ENCODE results near the gene SLC39A11.
"Not testable (repeated sequence)": the region's sequence is repeated elsewhere in the genome, so short reads cannot be mapped to it uniquely, and the experiment has no call there.

Gene SLC39A11

GRCh38 chr17:72824267-72824666 lies 268.2 kb downstream of the SLC39A11 start:
- not testable (repeated sequence) for H3K36me3 ChIP-seq (ENCODE audit: control insufficient read depth, insufficient read depth, low read length); H3K4me1 ChIP-seq (ENCODE audit: control insufficient read depth, insufficient read depth, low read length); H3K4me3 ChIP-seq (ENCODE audit: low read length); H3K27ac ChIP-seq (ENCODE audit: low read depth, low read length); H3K27me3 ChIP-seq (ENCODE audit: control insufficient read depth, insufficient read depth, low read length); H3K9ac ChIP-seq (ENCODE audit: low read length)

DNA sequence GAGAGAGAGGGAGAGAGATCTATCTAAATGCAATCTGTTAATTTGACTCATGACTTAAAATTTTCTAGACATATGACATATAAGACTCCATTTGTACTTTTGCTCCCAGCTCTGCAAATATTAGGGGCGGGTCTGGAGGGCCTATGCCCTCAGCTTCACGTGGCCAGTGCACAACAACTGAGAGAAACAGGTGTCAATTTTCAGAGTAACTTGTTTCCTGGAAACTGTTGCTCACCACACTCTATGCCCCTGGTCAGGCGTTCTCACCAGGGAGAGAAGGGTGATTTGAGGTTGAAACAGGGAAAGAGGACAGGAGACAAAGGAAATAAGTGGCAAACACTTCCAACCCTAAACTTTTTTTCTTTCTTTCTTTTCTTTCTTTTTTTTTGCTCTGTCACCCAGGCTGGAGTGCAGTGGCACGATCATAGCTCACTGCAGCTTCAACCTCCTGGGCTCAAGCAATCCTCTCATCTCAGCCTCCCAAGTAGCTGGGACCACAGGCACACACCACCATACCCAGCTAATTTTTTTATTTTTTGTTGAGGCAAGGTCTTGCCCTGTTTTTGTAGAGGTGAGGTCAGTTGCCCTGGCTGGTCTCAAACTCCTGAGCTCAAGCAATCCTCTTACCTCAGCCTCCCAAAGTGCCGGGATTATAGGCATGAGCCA lies 270.0 kb downstream of the SLC39A11 start:
- Histone ChIP-seq H3K27ac (ENCODE audit: low read depth, low read length) (no peak overlapping the region), H3K4me3 (ENCODE audit: low read length) (no peak overlapping the region), H3K36me3 (ENCODE audit: control insufficient read depth, insufficient read depth, low read length) (peaks cover 3% of the 10 kb centered on the region), H3K9ac (ENCODE audit: low read length) (no peak overlapping the region), H3K4me1 (ENCODE audit: control insufficient read depth, insufficient read depth, low read length) (no peaks in the 10 kb centered on the region), H3K27me3 (ENCODE audit: control insufficient read depth, insufficient read depth, low read length) (no peaks in the 10 kb centered on the region)

DNA sequence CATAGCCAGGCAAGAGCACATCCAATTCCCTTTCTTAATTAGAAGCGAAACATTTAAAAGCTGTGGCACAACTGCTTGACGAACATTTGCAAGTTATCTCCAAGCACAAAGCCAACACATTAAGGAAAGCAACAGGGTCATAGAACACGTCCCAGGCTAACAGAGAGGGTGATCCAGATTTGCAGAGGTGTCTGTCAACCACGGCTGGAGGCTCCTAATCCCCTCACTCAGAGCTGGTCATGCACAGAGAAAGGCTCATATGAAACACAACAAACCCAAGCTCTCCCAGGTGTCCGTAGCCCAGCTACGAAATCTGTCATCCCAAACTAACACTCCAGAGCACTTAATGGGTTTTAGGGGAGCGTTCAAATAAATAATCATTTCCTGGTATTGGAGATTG lies 276.1 kb downstream of the SLC39A11 start:
- Histone ChIP-seq H3K9ac (ENCODE audit: low read length) (no peak overlapping the region), H3K4me1 (ENCODE audit: control insufficient read depth, insufficient read depth, low read length) (no peaks in the 10 kb centered on the region), H3K36me3 (ENCODE audit: control insufficient read depth, insufficient read depth, low read length) (no peaks in the 10 kb centered on the region), H3K27ac (ENCODE audit: low read depth, low read length) (no peak overlapping the region), H3K27me3 (ENCODE audit: control insufficient read depth, insufficient read depth, low read length) (no peaks in the 10 kb centered on the region), H3K4me3 (ENCODE audit: low read length) (no peak overlapping the region)

- H3K9ac ChIP-seq (ENCODE audit: low read length) = no peak overlapping the region
- H3K36me3 ChIP-seq (ENCODE audit: control insufficient read depth, insufficient read depth, low read length) = no peaks in the 10 kb centered on the region
- no peaks in the 10 kb centered on the region for H3K27me3 ChIP-seq (ENCODE audit: control insufficient read depth, insufficient read depth, low read length)
- H3K4me1 ChIP-seq (ENCODE audit: control insufficient read depth, insufficient read depth, low read length) = no peaks in the 10 kb centered on the region
- H3K4me3 ChIP-seq (ENCODE audit: low read length) = no peak overlapping the region
- H3K27ac ChIP-seq (ENCODE audit: low read depth, low read length) = no peak overlapping the region
Measured at GRCh38 chr17:72813481-72813880, 279.0 kb downstream of the SLC39A11 start.

DNA sequence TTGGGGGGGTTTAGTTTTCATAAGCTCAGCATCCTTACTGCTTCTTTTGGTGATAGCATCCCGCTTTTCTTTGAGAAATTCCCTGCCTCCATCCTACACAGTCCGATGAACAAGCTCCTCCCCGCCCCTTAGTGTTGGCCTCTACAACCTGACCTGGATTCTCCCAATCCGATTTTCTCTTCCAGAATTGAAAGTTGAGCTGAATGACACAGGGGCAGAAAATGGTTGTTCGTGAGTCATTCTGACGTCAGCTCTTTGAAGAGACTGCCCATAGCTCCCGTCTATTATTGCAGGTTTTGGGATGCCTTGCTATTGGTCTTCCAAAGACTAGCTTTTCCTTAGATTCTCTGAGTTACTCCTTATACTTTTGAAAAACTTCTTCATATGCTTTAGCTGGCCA lies 279.7 kb downstream of the SLC39A11 start:
- Histone ChIP-seq H3K27ac (ENCODE audit: low read depth, low read length) (no peak overlapping the region), H3K4me3 (ENCODE audit: low read length) (no peak overlapping the region), H3K4me1 (ENCODE audit: control insufficient read depth, insufficient read depth, low read length) (no peaks in the 10 kb centered on the region), H3K36me3 (ENCODE audit: control insufficient read depth, insufficient read depth, low read length) (no peaks in the 10 kb centered on the region), H3K27me3 (ENCODE audit: control insufficient read depth, insufficient read depth, low read length) (no peaks in the 10 kb centered on the region), H3K9ac (ENCODE audit: low read length) (no peak overlapping the region)

- Histone ChIP-seq H3K4me1 (ENCODE audit: control insufficient read depth, insufficient read depth, low read length) (no peaks in the 10 kb centered on the region), H3K36me3 (ENCODE audit: control insufficient read depth, insufficient read depth, low read length) (no peaks in the 10 kb centered on the region), H3K9ac (ENCODE audit: low read length) (no peak overlapping the region), H3K27ac (ENCODE audit: low read depth, low read length) (no peak overlapping the region), H3K4me3 (ENCODE audit: low read length) (no peak overlapping the region), H3K27me3 (ENCODE audit: control insufficient read depth, insufficient read depth, low read length) (no peaks in the 10 kb centered on the region)
Measured at GRCh38 chr17:72811976-72812687, 280.4 kb downstream of the SLC39A11 start.

DNA sequence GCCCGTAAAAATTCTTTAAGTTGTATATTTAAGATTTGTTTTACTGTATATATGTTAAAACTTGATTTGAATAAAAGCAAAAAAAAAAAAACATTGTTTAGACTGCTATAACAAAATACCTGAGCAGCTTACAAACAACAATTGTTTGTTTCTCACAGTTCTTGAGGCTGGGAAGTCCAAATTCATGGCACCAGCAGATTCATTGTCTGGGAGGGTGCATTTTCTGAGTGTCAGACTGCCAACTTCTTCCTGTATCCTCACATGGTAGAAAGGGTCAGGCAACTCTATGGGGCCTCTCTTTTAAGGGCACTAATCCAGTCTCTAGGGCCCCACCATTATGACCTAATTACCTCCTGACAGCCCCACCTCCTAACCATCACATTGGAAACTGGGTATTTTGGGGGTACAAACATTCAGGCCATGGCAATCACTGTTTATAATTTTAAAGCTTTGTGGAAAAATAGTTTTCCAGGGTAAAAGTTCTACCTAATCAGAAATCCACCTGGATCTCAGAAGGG lies 281.4 kb downstream of the SLC39A11 start:
- H3K4me1 ChIP-seq (ENCODE audit: control insufficient read depth, insufficient read depth, low read length) = no peaks in the 10 kb centered on the region
- H3K4me3 ChIP-seq (ENCODE audit: low read length) = no peak overlapping the region

GRCh38 chr17:72806011-72806410 lies 286.5 kb downstream of the SLC39A11 start:
- Histone ChIP-seq H3K4me3 (ENCODE audit: low read length) (no peak overlapping the region), H3K4me1 (ENCODE audit: control insufficient read depth, insufficient read depth, low read length) (no peaks in the 10 kb centered on the region), H3K27me3 (ENCODE audit: control insufficient read depth, insufficient read depth, low read length) (no peaks in the 10 kb centered on the region), H3K9ac (ENCODE audit: low read length) (no peak overlapping the region), H3K36me3 (ENCODE audit: control insufficient read depth, insufficient read depth, low read length) (no peaks in the 10 kb centered on the region), H3K27ac (ENCODE audit: low read depth, low read length) (no peak overlapping the region)

More for the DNA sequence above, 281.4 kb downstream of the SLC39A11 start:
- no peaks in the 10 kb centered on the region for H3K36me3 ChIP-seq (ENCODE audit: control insufficient read depth, insufficient read depth, low read length)
- H3K9ac ChIP-seq (ENCODE audit: low read length) = no peak overlapping the region
- H3K27me3 ChIP-seq (ENCODE audit: control insufficient read depth, insufficient read depth, low read length) = no peaks in the 10 kb centered on the region
- no peak overlapping the region for H3K27ac ChIP-seq (ENCODE audit: low read depth, low read length)

- no peak overlapping the region for H3K27ac ChIP-seq (ENCODE audit: low read depth, low read length)
- H3K9ac ChIP-seq (ENCODE audit: low read length) = no peak overlapping the region
- no peak overlapping the region for H3K4me3 ChIP-seq (ENCODE audit: low read length)
- no peaks in the 10 kb centered on the region for H3K4me1 ChIP-seq (ENCODE audit: control insufficient read depth, insufficient read depth, low read length)
- H3K36me3 ChIP-seq (ENCODE audit: control insufficient read depth, insufficient read depth, low read length) = no peaks in the 10 kb centered on the region
- no peaks in the 10 kb centered on the region for H3K27me3 ChIP-seq (ENCODE audit: control insufficient read depth, insufficient read depth, low read length)
Measured at GRCh38 chr17:72804949-72805707, 287.4 kb downstream of the SLC39A11 start.

DNA sequence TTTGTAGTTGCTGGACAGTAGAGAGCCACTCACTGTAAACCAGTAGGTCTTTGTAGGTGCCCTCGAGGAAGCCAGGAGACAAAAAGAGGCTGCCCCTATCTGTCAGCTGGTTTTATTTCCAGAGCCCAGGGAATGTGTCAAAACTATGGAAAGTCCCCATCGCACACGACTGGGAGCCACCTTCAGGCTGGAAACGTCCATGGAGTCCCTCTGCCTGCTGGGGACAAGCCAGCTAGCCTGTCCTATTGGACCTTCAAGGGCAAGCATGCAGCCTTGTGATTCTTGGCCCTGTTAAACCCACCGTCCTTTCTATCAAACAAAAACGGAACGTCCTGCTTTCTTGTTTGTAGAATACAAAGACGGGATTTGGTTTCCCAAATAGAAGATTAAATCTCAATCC lies 289.8 kb downstream of the SLC39A11 start:
- Histone ChIP-seq H3K36me3 (ENCODE audit: control insufficient read depth, insufficient read depth, low read length) (no peaks in the 10 kb centered on the region), H3K4me3 (ENCODE audit: low read length) (no peak overlapping the region), H3K27ac (ENCODE audit: low read depth, low read length) (no peak overlapping the region), H3K4me1 (ENCODE audit: control insufficient read depth, insufficient read depth, low read length) (no peaks in the 10 kb centered on the region), H3K27me3 (ENCODE audit: control insufficient read depth, insufficient read depth, low read length) (no peaks in the 10 kb centered on the region), H3K9ac (ENCODE audit: low read length) (no peak overlapping the region)

- Histone ChIP-seq H3K27ac (ENCODE audit: low read depth, low read length) (no peak overlapping the region), H3K27me3 (ENCODE audit: control insufficient read depth, insufficient read depth, low read length) (no peaks in the 10 kb centered on the region), H3K4me3 (ENCODE audit: low read length) (no peak overlapping the region), H3K9ac (ENCODE audit: low read length) (no peak overlapping the region), H3K36me3 (ENCODE audit: control insufficient read depth, insufficient read depth, low read length) (no peaks in the 10 kb centered on the region), H3K4me1 (ENCODE audit: control insufficient read depth, insufficient read depth, low read length) (no peaks in the 10 kb centered on the region)
Measured at GRCh38 chr17:72797142-72797541, 295.3 kb downstream of the SLC39A11 start.

DNA sequence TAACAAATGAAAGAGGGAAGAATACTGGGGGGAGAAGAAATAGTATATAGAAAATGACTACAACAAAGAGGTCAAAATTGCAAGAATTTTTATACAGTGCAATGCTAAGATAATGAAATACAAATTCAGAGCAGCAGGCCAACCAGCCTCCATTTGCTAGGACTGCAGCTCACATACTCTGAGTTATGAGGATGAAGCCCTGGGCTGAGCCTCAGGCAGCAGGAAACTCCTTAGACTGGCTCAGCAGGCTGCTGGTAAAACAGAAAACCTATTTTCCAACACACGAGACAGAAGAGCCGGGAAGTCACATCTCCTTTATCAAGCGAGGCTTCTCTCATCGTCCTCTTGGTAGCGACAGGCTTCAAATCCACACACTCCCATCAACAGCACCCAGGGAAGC lies 296.5 kb downstream of the SLC39A11 start:
- no peaks in the 10 kb centered on the region for H3K27me3 ChIP-seq (ENCODE audit: control insufficient read depth, insufficient read depth, low read length)
- no peak overlapping the region for H3K9ac ChIP-seq (ENCODE audit: low read length)
- no peak overlapping the region for H3K27ac ChIP-seq (ENCODE audit: low read depth, low read length)
- no peaks in the 10 kb centered on the region for H3K4me1 ChIP-seq (ENCODE audit: control insufficient read depth, insufficient read depth, low read length)
- H3K4me3 ChIP-seq (ENCODE audit: low read length) = no peak overlapping the region
- H3K36me3 ChIP-seq (ENCODE audit: control insufficient read depth, insufficient read depth, low read length) = no peaks in the 10 kb centered on the region

Data from rectal smooth muscle tissue (tissue), 1 donor.